ENCODE results near the gene AGPAT1. TPM values are rescaled to one million over a fixed set of nuclear protein-coding genes. Genes with fewer than 3 reads are reported as not detected.

The AGPAT1 gene
- total and polyA plus RNA-seq, 2 of the 13 experiments (the other 11 are each of a cell fraction or from before 2014, with no cell fraction given): 51.3 to 139 TPM

- TF ChIP-seq PLRG1 (conservative IDR thresholded peaks at IDR 0.05) (no peak), ZNF547 (CRISPR knock-in tag; IDR thresholded peaks at IDR 0.05) (no peak), SRSF9 (IDR thresholded peaks at IDR 0.05; ENCODE audit: borderline replicate concordance, insufficient read depth, low read depth, low read length, poor library complexity, severe bottlenecking) (no peak)
Observed at GRCh38 chr6:32177183-32177787, 1.4 kb upstream of the AGPAT1 start (continued).

- H2AFZ ChIP-seq (ENCODE audit: low read length): no peak overlapping the region
- ATAC-seq (no peak), DNase-seq (ENCODE audit: low spot score) (no peak), FAIRE-seq (no peak)
- H3K4me2 ChIP-seq (ENCODE audit: low read depth, low read length): peak overlapping the region; percentile 98
- WGBS (ENCODE audit: low lambda C conversion rate): 1% methylated on average over 5 of the region's 5 CpGs
- H4K20me1 ChIP-seq (ENCODE audit: insufficient read depth, low read length): no peaks in the 10 kb centered on the region
- peak overlapping the region; percentile 90 for H3K9ac ChIP-seq (ENCODE audit: insufficient read depth, low read depth, low read length)
- peaks cover 60% of the 10 kb centered on the region for H3K4me1 ChIP-seq (ENCODE audit: insufficient read depth, low read length)
- H3K4me3 ChIP-seq (replicated peaks in 1 of 3; ENCODE audit: insufficient read depth in 1 of 3, low read depth in 2 of 3, low read length in 3 of 3): peak overlapping the region; percentile 96 to 98 (median 98)
- POLR2A ChIA-PET: interaction anchor here (0.7 to 5.8 kb wide), 17 partner anchors 9 to 795 kb away, joined by 3 to 127 read pairs (median 8); partner anchors contain the start of genes ATF6B, FKBPL, GPANK1 and GPSM3
- CTCF ChIA-PET (ENCODE audit: low intra/inter-chr PET ratio, low total read pairs): no interaction called here
- no peaks in the 10 kb centered on the region; a peak in 1 of 5 replicates for H3K27me3 ChIP-seq (ENCODE audit: control insufficient read depth in 1 of 2, insufficient read depth in 2 of 2, low read length in 2 of 2)
- BruUV-seq (replicated peaks): TSS peak; percentile 31
- peaks cover 56% of the 10 kb centered on the region for H3K79me2 ChIP-seq (ENCODE audit: insufficient read depth, low read length)
- H3K27ac ChIP-seq (ENCODE audit: extremely low read length, insufficient read depth, low read length): peak overlapping the region; percentile 97
- H3K36me3 ChIP-seq (replicated peaks in 1 of 2; ENCODE audit: control insufficient read depth in 1 of 2, insufficient read depth in 2 of 2, low read length in 2 of 2): peaks cover 14 to 19% of the 10 kb centered on the region in 2 experiments; a peak in 4 of 5 replicates
- intact Hi-C loops (cut with micrococcal nuclease; ENCODE audit: unreplicated experiment): loop anchor here (2.0 to 5.0 kb wide), 2 partner anchors 58 to 1091 kb away; no protein-coding TSS in a partner anchor
- in situ Hi-C loops (cut with HindIII; ENCODE audit: extremely low pct_ligation_motif_present, low pct_unique_long_range_greater_than_20kb): no loop called here
- no peaks in the 10 kb centered on the region for H3K9me3 ChIP-seq (ENCODE audit: low read length)
- TF ChIP-seq TOE1 (CRISPR knock-in tag; IDR thresholded peaks at IDR 0.05): peak; percentile 24; the same call in 1 of the 2 replicates
- peak; percentile 50; the same call in 1 of the 2 replicates for TF ChIP-seq NCOR1 (IDR thresholded peaks at IDR 0.05; ENCODE audit: borderline replicate concordance, low read length)
- TF ChIP-seq ZMYM2 (CRISPR knock-in tag; IDR thresholded peaks at IDR 0.05): 0 out of 2 replicates have a peak, but pooled peaks have one; percentile 43
- no peak for TF ChIP-seq ZNF143 (CRISPR knock-in tag; IDR thresholded peaks at IDR 0.05)
- 0 out of 2 replicates have a peak, but pooled peaks have one; percentile 2 for TF ChIP-seq ZNF556 (CRISPR knock-in tag; IDR thresholded peaks at IDR 0.05; ENCODE audit: borderline replicate concordance)
- TF ChIP-seq YEATS4 (CRISPR knock-in tag; IDR thresholded peaks at IDR 0.05; ENCODE audit: borderline replicate concordance): 0 out of 2 replicates have a peak, but pooled peaks have one; percentile 26
- 0 out of 2 replicates have a peak, but pooled peaks have one; percentile 23 for TF ChIP-seq ZNF710 (CRISPR knock-in tag; IDR thresholded peaks at IDR 0.05; ENCODE audit: borderline replicate concordance)
- 0 out of 2 replicates have a peak, but pooled peaks have one; percentile 26 for TF ChIP-seq ZFY (CRISPR knock-in tag; IDR thresholded peaks at IDR 0.05)
- TF ChIP-seq NFATC3 (CRISPR knock-in tag; IDR thresholded peaks at IDR 0.05): peak; percentile 14; the same call in 1 of the 2 replicates
- TF ChIP-seq KLF12 (CRISPR knock-in tag; IDR thresholded peaks at IDR 0.05; ENCODE audit: borderline replicate concordance): 0 out of 2 replicates have a peak, but pooled peaks have one; percentile 30
- peak; percentile 3; the same call in 1 of the 2 replicates for TF ChIP-seq RBFOX2 (IDR thresholded peaks at IDR 0.05; ENCODE audit: low read depth, low read length)
- 0 out of 2 replicates have a peak, but pooled peaks have one; percentile 28 for TF ChIP-seq FOXK2 (IDR thresholded peaks at IDR 0.05)
- TF ChIP-seq KLF16 (CRISPR knock-in tag; IDR thresholded peaks at IDR 0.05): peak in 1 of 2 experiments; percentile 9; a peak in 1 of 4 replicates
Observed at GRCh38 chr6:32176476-32177182, 745 bp upstream of the AGPAT1 start.
